GM19035 (cell line): Measurements from ENCODE around the gene ADARB1.

Experiments
- ATAC-seq: cut with Tn5 transposase; IDR thresholded peaks from one replicate; pipeline ENCODE4 v1.9.1; 2021; ENCODE audit not compliant: unreplicated experiment

ADARB1 gene

DNA sequence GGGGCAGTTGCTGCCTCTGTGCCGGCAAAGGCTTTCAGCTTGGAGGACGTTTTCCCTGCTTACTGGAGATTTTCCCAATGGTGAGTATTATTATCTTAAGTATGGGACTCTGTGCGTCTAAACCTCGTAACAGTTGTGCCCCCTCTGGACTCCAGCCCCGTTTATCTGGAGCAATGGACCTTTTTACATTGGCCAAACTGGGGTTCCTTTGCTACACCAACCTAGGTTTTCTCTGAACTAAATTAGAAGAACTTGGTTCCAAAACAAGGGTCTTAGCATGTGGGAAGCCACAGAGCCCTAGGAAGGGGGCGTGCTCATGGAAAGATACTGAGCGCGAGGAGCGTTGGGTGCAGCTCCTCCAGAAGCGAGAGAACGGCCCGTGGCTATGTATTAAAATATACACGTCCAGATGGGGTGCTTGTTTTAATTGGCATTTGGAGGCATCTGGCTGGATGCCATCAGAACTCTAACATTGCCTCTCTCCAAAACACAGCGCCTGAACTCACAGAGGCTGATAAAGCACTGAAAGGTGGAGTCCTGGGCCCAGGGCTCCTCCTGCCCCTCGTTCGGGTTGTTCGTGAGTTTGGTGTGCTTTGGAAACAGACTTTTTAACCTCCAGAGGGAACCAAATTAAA, 184.9 kb downstream of the ADARB1 start:
- ATAC-seq = no peak

DNA sequence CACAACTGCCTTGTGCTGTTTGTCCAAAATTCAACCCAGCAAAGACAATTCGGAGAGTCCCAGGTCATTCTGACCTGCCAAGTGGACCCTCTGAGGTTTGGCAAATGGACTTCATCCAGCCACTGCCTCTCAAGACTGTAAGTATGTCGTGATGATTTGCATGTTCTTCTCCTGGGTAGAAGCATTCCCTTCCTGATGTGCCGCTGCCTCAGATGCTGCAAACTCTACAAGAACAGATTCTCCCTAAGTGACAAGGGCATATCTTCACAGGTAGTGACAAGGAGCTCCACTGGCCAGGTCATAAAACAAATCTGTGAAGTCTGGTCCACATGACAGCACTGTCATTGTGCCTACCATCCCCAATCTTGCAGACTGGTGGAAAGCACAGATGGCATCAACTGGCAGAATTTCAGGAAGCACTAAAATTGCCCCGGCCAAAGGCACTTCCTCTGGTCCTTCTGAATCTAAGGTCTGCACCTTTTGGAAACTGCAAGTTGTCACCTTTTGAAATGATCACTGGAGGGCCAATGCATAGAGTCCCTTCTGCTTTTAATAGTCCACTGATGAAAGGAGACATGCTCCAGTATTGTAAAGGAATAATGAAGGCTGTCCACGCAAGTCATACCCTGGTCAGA, 185.9 kb downstream of the ADARB1 start:
- no peak for ATAC-seq

DNA sequence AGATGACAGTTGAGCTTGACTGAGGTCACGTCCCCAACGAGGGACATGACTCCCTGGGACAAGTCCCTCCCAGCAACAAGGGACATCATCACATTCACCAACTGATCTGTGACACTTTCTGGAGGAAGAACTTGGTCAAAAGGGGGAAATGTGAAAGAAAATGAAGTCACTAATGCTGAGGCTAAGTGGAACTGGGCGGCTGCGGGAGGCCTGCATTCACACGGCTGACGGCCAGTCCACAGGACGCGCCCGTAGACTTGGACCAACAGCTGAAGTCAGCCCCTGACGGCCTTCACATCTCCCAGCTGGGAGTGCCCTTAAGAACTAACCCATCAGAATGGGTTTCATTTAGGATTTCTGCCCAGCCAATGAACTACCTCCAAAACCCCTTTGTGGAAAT, 186.7 kb downstream of the ADARB1 start:
- ATAC-seq = no peak

DNA sequence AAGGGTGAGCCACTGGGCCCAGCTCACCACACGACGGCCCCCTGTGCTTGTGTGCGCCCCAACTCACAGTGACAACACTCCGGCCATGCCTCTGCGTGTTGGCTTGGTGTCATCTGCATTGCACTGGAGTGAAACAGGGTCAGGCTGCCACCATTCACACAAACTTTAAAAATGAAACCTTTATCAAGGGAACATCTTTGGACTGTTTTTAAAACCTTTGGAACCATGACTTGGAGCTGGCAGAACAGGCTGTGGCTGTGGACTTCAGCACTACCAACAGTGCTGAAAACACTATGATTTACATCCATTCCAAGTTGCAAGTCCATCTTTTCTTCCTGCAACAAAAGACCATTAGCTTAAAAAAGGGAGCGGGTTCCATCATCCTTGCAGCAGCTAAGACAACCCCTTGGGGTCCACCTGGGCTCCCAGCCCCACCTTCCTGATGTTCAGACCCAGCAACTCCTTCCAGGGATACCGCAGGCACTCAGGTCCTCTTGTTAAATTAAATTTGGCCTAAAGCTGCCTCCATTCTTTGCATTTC, 187.7 kb downstream of the ADARB1 start:
- ATAC-seq = no peak

DNA sequence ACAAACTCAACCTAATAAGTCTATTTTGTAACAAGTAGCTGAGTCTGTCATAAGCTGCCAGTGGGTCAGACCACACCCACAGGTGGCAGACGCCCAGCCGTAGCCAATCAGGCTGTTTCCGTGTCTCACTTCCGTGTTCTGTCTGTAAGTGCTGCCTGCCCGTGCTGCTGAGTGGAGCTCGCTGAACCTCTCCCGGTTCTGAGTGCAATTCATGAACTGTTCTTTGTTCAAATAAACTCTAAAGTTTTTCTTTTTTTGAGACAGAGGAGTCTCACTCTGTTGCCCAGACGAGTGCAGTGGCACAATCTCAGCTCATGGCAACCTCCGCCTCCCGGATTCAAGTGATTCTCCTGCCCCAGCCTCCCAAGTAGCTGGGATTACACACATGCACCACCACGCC, 188.2 kb downstream of the ADARB1 start:
- no peak for ATAC-seq

DNA sequence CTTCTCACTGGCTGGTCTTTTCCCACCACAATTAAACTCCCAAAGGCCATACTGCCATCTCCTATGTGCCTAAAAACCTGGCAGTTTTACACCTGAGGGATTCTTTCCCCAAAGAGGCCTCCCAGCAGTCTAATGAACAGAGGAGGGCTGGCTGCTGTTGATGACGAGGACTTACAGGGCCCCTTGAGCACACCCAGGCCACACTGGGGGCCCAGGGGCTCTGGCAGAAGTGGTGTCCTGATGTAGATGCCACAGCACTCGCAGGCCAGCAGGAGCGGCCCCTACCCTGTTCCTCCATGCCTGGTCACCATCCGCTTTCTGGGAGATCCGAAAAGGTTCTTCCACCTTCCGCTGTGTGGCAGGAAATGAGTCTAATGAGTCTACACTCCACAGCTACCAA, 189.2 kb downstream of the ADARB1 start:
- ATAC-seq = no peak

DNA sequence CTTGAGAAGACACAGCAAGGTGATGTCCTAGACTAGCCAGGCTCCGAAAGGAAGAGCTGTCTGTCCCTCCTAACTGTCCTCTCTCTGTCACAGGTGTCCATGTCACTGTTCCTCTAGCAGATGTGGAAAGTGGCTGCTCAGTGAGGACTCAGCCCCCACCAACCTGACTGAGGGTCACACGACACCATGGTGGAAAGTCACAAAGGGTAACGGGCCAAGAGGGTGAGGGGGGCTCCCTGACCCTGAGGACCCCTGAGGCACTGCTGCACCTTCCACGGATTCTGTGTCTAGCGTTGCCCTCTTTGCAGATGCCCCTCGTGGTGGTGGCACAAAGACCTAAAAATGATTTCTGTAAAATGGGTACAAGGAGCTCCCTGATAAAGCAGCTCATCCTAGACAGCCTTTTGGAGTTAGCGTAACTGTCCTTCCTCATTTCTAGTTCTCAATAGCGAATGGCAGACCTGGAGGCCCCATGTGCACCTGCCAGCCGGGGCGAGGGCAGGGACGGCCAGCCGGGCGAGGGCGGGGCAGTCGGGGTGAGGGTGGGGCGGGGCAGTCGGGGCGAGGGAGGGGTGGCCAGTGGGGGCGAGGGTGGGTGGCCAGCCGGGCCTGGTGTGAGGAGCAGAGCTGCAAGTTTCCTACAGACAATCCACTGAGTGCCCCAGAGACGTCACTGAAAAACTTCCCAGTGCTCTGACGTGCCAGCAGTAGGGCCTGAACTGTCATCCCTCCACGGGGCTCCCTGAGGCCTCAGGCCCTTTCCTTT, 189.9 kb downstream of the ADARB1 start:
- ATAC-seq = no peak

DNA sequence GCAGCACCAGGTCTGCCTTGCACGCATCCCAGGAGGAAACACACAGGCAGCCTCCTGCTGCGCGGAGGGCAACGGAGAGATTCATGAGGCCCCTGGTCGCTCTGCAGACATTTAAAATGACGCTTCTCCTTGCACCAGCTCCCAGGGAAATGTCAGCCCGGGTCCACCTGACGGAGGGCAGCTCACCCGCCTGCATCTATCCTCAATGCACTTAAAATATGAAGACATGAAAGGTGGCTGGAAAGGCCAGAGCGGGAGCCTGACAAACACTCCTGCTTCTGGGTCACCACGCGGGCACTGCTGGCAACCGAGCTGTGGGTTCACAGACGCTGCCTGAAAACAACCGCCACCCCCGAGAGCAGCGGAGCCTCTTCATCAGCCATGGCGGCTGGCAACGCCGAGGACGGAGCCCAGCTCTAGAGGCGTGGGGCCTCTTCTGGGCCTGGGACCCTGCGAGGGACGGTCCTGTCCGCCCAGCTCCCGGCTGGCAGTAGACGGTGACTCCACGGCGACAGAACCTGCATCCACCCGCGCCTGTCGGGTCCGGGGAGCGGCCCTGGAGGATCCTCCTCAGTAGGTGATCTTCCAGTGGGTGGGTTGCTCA, 190.6 kb downstream of the ADARB1 start:
- ATAC-seq = no peak

DNA sequence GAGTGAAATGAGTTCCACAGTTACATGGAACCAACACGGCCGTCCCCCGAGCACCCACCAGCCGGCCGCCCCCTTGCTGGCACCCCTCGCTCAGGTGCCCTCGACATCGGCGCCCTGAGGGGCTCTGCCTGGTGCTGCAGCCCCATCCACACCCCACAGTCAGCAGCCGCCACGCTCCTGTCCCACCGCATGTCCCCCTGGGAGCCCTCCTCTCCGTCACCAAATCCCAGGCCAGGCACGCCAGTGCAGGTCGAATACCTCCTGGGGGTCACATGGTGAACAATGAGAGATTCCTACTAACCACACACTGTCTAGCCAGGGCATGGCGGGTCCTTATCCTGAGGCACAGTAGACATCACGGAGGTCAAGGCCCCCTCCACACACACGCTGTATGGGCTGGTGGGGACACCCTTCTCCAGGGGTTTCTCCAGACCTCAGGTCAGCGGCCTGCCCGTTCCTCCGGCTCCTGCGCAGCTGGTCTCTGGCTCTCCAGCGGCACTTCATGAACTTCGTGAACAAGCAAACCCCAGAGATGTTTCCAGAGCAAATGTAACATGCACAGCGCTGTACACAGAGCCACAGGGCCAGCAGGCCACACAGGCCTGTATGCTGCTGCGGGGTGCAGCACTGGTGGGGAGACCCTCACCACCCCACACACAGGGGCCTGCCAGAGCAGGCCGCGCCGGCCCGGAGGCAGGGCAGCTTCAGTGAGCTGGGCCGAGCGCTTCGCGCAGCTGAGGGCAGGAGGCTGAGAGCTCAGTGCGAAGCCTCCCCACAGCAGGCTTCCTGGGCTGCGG, 191.5 kb downstream of the ADARB1 start:
- no peak for ATAC-seq

DNA sequence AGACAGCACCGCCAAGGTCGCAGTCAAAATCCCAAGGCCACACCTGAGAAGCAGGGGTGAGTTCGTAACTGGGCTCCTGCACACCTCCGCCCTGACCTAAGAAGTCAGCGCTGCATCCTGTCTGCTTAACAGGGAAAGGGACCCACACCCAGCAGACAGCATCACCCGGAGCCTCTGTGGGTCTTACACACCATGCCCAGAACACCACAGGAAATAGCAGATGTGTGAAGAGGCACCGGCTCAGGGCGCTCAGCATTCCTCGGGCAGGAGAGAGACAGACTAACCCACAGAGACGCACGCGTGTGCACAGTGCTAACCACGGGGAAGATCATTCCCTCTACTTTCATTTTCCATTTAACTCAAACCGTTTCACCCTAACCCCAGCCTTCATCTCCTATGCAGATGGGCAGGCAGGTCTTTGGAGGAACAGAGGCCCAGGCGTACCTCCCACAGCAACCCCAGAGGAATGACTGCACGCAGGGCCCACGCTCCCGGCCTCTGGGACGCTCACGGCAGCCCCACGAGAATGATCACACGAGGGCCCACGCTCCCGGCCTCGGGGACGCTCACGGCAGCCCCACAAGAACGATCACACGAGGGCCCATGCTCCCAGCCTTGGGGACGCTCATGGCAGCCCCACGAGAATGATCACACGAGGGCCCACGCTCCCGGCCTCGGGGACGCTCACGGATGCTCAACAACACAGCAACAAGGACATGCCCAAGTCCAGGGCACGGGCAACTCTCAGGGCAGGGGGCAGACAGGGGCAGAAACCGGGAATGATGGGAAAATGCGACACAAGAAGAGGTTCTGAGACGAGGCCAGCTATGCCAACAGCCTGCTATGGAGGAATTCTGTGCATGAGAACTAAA, 192.4 kb downstream of the ADARB1 start:
- no peak for ATAC-seq

DNA sequence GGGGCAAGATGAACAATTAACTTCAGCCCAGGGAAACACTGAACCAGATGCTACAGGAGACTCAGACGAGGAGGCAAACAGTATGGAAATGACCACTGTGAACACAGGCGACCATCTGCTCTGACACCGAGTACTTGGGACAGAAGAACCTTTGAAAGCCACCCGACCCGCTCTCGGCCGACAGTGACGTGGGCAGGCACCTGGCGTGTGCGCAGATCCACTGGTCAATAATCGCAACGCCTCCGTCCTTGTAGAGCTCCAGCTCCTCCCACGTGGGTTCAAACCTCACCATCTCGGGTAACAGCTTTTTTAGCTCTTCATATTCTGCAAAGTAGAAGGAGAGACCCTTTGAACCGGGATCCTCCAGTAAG, 193.0 kb downstream of the ADARB1 start:
- no peak for ATAC-seq

DNA sequence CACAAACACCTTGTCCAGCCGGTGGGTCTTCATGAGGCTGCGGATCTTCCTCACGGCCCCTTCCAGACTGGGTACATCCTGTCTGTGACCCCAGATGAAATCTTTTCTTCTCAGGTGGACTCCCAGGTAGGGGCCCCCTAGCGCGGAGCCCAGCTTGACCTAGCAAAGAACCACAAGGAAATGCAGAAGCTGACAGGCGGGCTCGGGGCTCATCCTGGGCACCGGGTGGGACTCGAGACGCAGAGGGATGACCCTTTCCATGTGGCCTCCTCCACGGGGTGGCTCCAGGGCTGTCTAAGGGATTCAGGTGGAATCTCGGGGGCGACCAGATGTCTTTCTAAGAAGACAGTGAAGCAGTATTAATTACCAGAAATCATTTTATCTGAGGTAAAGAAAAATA, 195.5 kb downstream of the ADARB1 start:
- no peak for ATAC-seq

DNA sequence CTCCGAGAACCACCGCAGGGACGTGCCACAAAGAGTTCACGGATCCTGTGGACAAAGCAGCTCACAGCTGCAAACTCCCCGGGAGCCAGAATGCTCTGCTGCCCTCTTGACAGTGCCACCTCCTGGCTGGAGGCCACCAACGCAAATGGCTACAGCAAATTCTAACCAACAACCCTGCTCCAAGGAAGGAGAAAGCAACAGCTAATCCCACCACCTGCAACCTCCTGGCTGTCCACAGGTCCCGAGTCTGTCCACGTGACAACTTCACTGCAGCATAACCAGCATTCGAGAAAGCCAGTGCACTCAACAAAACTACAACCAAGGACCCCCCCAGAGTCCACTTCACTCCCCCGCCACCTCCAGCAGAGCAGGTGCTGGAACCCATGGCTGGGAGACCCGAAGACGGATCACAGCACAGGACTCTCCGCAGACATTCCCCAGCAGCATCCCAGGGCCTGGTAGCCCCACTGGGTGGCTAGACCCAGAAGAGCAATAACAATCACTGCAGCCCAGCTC, 196.0 kb downstream of the ADARB1 start:
- ATAC-seq = no peak
